DMS114 treated with DMSO at 0.1 percent for 48 hours (cell line): ENCODE measurements around the gene TIAM2.

Source experiments
- DNase-seq: peaks from one replicate; lab custom pipeline; 2025; ENCODE audit not compliant: unreplicated experiment; lab: John Stamatoyannopoulos, UW

Gene TIAM2

GRCh38 chr6:155274106-155274505 is 279.0 kb downstream of the TIAM2 start:
- DNase-seq, result no peak

- no peak for DNase-seq
Observed at GRCh38 chr6:155274533-155274932, 279.4 kb downstream of the TIAM2 start.

GRCh38 chr6:155275808-155276480 is 280.8 kb downstream of the TIAM2 start:
- DNase-seq, result no peak

GRCh38 chr6:155276638-155277037 is 281.5 kb downstream of the TIAM2 start:
- no peak for DNase-seq

GRCh38 chr6:155278319-155279049 is 283.4 kb downstream of the TIAM2 start:
- DNase-seq, result no peak

- no peak for DNase-seq
Observed at GRCh38 chr6:155284775-155285174, 289.7 kb downstream of the TIAM2 start.

GRCh38 chr6:155287762-155288161 is 292.6 kb downstream of the TIAM2 start:
- no peak for DNase-seq

GRCh38 chr6:155290491-155290890 is 295.4 kb downstream of the TIAM2 start:
- no peak for DNase-seq

- DNase-seq, result no peak
Observed at GRCh38 chr6:155291291-155291690, 296.2 kb downstream of the TIAM2 start.

GRCh38 chr6:155292711-155293110 is 297.6 kb downstream of the TIAM2 start:
- DNase-seq, result no peak

- no peak for DNase-seq
Observed at GRCh38 chr6:155297669-155298068, 302.6 kb downstream of the TIAM2 start.

GRCh38 chr6:155301867-155302266 is 306.8 kb downstream of the TIAM2 start:
- DNase-seq, result no peak

GRCh38 chr6:155303361-155303870 is 308.3 kb downstream of the TIAM2 start:
- no peak for DNase-seq

- no peak for DNase-seq
Observed at GRCh38 chr6:155306958-155307357, 311.8 kb downstream of the TIAM2 start.
